HCT116 (cell line): Measurements from ENCODE around the gene ZSCAN25. TPM values are rescaled to one million over a fixed set of nuclear protein-coding genes. Genes with fewer than 3 reads are reported as not detected.

Experiments
- ATAC-seq: fragments of 200-7000 bp; cut with Tn5 transposase; 2 replicates; pipeline ENCODE4 v1.9.1; 2020; ENCODE audit warnings: mild to moderate bottlenecking, moderate library complexity
- BruUV-seq: library from RNA; stranded (reverse); fragments of 400-500 nt; replicated peaks from 2 replicates; lab custom pipeline; 2021; lab: Mats Ljungman, UMichigan
- CTCF ChIA-PET: fragments of 300-600 bp; sonication (Branson Sonifier 250); formaldehyde crosslinking; loops from one replicate; lab custom pipeline; 2021; ENCODE audit warnings: antibody characterized with exemption; lab: Charles Lee
- POLR2A ChIA-PET: fragments of 300-600, 350-600 bp; sonication (Branson Sonifier 250); formaldehyde crosslinking; loops from one replicate; lab custom pipeline; 2021; ENCODE audit warnings: antibody characterized with exemption; lab: Charles Lee
- RAD21 ChIA-PET, 2 experiments: fragments of 300-600 bp; sonication (Branson Sonifier 250); formaldehyde crosslinking; loops; one replicate each; lab custom pipeline; 2023; ENCODE audit warnings: low total read pairs in 2 of 2; ENCODE audit not compliant: uncharacterized antibody in 2 of 2, unreplicated experiment in 2 of 2, low non-redundant PET in 1 of 2; lab: Charles Lee
- DNase-seq: peaks from one replicate; pipeline ENCODE4 v3.0.0-alpha.2; 2010; ENCODE audit warnings: low read depth, low spot score
- H2AFZ ChIP-seq: fragments of 200-600 bp; shearing (Covaris generic), sonication (generic); 2 replicates; pipeline ENCODE4 v1.6.1; 2017; ENCODE audit warnings: low read depth, mixed run types, mixed read lengths, antibody characterized with exemption, low read length; ENCODE audit not compliant: poor library complexity, severe bottlenecking
- H3K27ac ChIP-seq: 2 replicates; pipeline ENCODE4 v1.5.1; 2012; ENCODE audit warnings: low read depth, low read length
- H3K27me3 ChIP-seq: fragments of 200-600 bp; sonication (generic); 2 replicates; pipeline ENCODE4 v1.6.1; 2016; ENCODE audit warnings: mixed run types, low read length, mixed read lengths; ENCODE audit not compliant: insufficient read depth
- H3K36me3 ChIP-seq, 2 experiments: fragments of 200-500 bp in 1 of 2; fragments of 200-600 bp in 1 of 2; sonication (Bioruptor generic) in 1 of 2; sonication (generic) in 1 of 2; 2 replicates each; pipeline versions ENCODE4 v1.5.1 to v1.6.1; 2014 to 2016; ENCODE audit warnings: low read length in 2 of 2, inconsistent platforms in 1 of 2, mixed read lengths in 1 of 2, mixed run types in 1 of 2; ENCODE audit not compliant: insufficient read depth in 2 of 2, control insufficient read depth in 1 of 2
- H3K4me1 ChIP-seq, 2 experiments: fragments of 200-600 bp in 1 of 2; sonication (generic) in 1 of 2; 2 replicates each; pipeline versions ENCODE4 v1.5.1 to v1.6.1; 2012 to 2017; ENCODE audit warnings: low read length in 2 of 2, inconsistent platforms in 1 of 2, mild to moderate bottlenecking in 1 of 2, mixed read lengths in 1 of 2, mixed run types in 1 of 2, moderate library complexity in 1 of 2; ENCODE audit not compliant: insufficient read depth in 2 of 2, control insufficient read depth in 1 of 2
- H3K4me2 ChIP-seq: fragments of 200-600 bp; sonication (generic); 2 replicates; pipeline ENCODE4 v1.6.1; 2017; ENCODE audit warnings: mixed run types, low read length, mixed read lengths
- H3K4me3 ChIP-seq, 2 experiments: fragments of 200-600 bp in 1 of 2; sonication (generic) in 1 of 2; replicated peaks in 1 of 2; 2 replicates each; pipeline ENCODE4 v1.5.1; 2011 to 2016; ENCODE audit warnings: low read length in 2 of 2, control low read depth in 1 of 2, low read depth in 1 of 2, mild to moderate bottlenecking in 1 of 2, mixed read lengths in 1 of 2, mixed run types in 1 of 2
- H3K79me2 ChIP-seq: fragments of 200-600 bp; sonication (generic); 2 replicates; pipeline ENCODE4 v1.6.1; 2017; ENCODE audit warnings: mild to moderate bottlenecking, mixed run types, low read length, moderate library complexity, mixed read lengths; ENCODE audit not compliant: insufficient read depth
- H3K9ac ChIP-seq: fragments of 200-600 bp; sonication (generic); 2 replicates; pipeline ENCODE4 v1.6.1; 2016; ENCODE audit warnings: low read length, mixed read lengths
- H3K9me2 ChIP-seq: fragments of 200-600 bp; sonication (generic), shearing (Covaris generic); 2 replicates; pipeline ENCODE4 v1.6.1; 2017; ENCODE audit warnings: mixed run types, mild to moderate bottlenecking, moderate library complexity; ENCODE audit not compliant: insufficient read depth
- H3K9me3 ChIP-seq, 2 experiments: fragments of 200-500 bp in 1 of 2; fragments of 200-600 bp in 1 of 2; sonication (Bioruptor generic) in 1 of 2; sonication (generic) in 1 of 2; 2 replicates each; pipeline ENCODE4 v1.6.1; 2014 to 2017; ENCODE audit warnings: low read length in 2 of 2, mixed read lengths in 2 of 2, inconsistent platforms in 1 of 2, low read depth in 1 of 2, mild to moderate bottlenecking in 1 of 2, mixed run types in 1 of 2, moderate library complexity in 1 of 2; ENCODE audit not compliant: control insufficient read depth in 1 of 2, insufficient read depth in 1 of 2
- H4K20me1 ChIP-seq: fragments of 200-600 bp; sonication (generic), shearing (Covaris generic); 2 replicates; pipeline ENCODE4 v1.6.1; 2017; ENCODE audit warnings: mixed run types, mild to moderate bottlenecking, moderate library complexity; ENCODE audit not compliant: insufficient read depth
- ATF3 ChIP-seq: IDR thresholded peaks from 2 replicates; pipeline ENCODE4 v1.6.1; 2012
- CBX3 ChIP-seq: IDR thresholded peaks from 2 replicates; pipeline ENCODE4 v1.6.1; 2012; ENCODE audit warnings: low read depth
- ELF1 ChIP-seq: IDR thresholded peaks from 2 replicates; pipeline ENCODE4 v1.6.1; 2012; ENCODE audit warnings: low read depth, borderline replicate concordance
- FOSL1 ChIP-seq: IDR thresholded peaks from 2 replicates; pipeline ENCODE4 v1.6.1; 2012; ENCODE audit warnings: low read depth
- POLR2A ChIP-seq: IDR thresholded peaks from 2 replicates; pipeline ENCODE4 v1.7.0; 2011; ENCODE audit warnings: borderline replicate concordance; ENCODE audit not compliant: insufficient read depth, insufficient read length; ENCODE audit errors: extremely low read depth
- POLR2AphosphoS5 ChIP-seq: IDR thresholded peaks from 2 replicates; pipeline ENCODE4 v1.6.1; 2011; ENCODE audit warnings: mild to moderate bottlenecking, low read depth, low read length, moderate library complexity
- SP1 ChIP-seq: IDR thresholded peaks from 2 replicates; pipeline ENCODE4 v1.6.1; 2012; ENCODE audit warnings: low read depth
- SRF ChIP-seq: IDR thresholded peaks from 2 replicates; pipeline ENCODE4 v1.6.1; 2012; ENCODE audit warnings: low read depth
- TCF7L2 ChIP-seq: IDR thresholded peaks from 2 replicates; pipeline ENCODE4 v1.7.0; 2011; ENCODE audit warnings: borderline replicate concordance, inconsistent platforms; ENCODE audit not compliant: insufficient read depth, insufficient read length; ENCODE audit errors: extremely low read depth
- ZBTB33 ChIP-seq: IDR thresholded peaks from 2 replicates; pipeline ENCODE4 v1.6.1; 2011; ENCODE audit warnings: mild to moderate bottlenecking, low read length, moderate library complexity; ENCODE audit not compliant: insufficient replicate concordance; ENCODE audit errors: extremely low read depth
- ZFX ChIP-seq: fragments of 450-650 bp; IDR thresholded peaks from 2 replicates; pipeline ENCODE4 v1.6.1; 2017
- intact Hi-C: fragments of 100-400 bp; cut with micrococcal nuclease; formaldehyde crosslinking; loops from 2 replicates; pipeline ENCODE4 v1.10.0; 2022
- total RNA-seq: library from RNA; stranded (reverse); gene quantifications from one replicate; pipeline ENCODE4 v1.2.1, GENCODE V29; 2021; ENCODE audit not compliant: unreplicated experiment
- TF ChIP-seq, protein P1 (sequence below), 3 experiments: fragments of 200-600 bp in 1 of 3; sonication (generic) in 1 of 3; IDR thresholded peaks in 2 of 3; conservative IDR thresholded peaks in 1 of 3; 2 replicates each; pipeline ENCODE4 v1.5.1; 2012 to 2017; ENCODE audit warnings: low read depth in 2 of 3, low read length in 2 of 3, antibody characterized with exemption in 1 of 3, borderline replicate concordance in 1 of 3, control low read depth in 1 of 3, mild to moderate bottlenecking in 1 of 3, mixed read lengths in 1 of 3, mixed run types in 1 of 3, moderate library complexity in 1 of 3; ENCODE audit not compliant: insufficient read depth in 1 of 3
- TF ChIP-seq, protein P2 (sequence below): IDR thresholded peaks from 2 replicates; pipeline ENCODE4 v1.6.1; 2012

The ZSCAN25 gene
- total RNA-seq, 1 experiment from 2014 or later, result 14.0 TPM

DNA sequence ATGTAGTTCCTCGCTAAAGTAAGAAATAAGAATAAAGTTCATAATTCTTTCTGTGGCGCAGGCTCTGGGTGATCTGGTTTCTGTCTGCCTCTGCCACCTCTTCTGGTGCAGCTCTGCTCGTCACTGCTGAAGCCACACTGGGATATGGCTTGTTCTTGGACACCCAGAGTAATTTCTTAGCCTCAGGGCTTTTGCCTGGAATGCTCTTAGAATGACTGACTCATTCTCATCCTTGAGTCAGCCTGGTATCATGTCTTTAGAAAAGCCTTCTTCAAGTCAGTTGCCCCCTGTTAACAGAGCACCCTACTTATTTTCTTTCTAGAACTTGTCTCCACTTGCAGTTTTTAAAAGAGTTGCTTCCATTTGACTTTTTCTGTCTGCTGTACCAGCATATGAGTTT lies 2.0 kb downstream of the ZSCAN25 start:
- Histone ChIP-seq H3K9ac (no peak overlapping the region), H3K27ac (no peak overlapping the region), H3K9me2 (no peaks in the 10 kb centered on the region), H3K27me3 (no peaks in the 10 kb centered on the region), H2AFZ (no peak overlapping the region), H3K36me3 (peaks cover 32 to 35% of the 10 kb centered on the region in 2 experiments; a peak in 3 of 4 replicates), H3K4me2 (peak overlapping the region; percentile 92), H3K4me1 (peaks cover 9 to 24% of the 10 kb centered on the region in 2 experiments), H3K4me3 (no peak overlapping the region), H3K9me3 (no peaks in the 10 kb centered on the region), H3K79me2 (peaks cover 42% of the 10 kb centered on the region), H4K20me1 (no peaks in the 10 kb centered on the region)
- BruUV-seq, result no TSS peak
- ATAC-seq (no peak), DNase-seq (no peak)
- ChIA-PET RAD21 (no interaction called here), CTCF (no interaction called here), POLR2A (no interaction called here)
- TF ChIP-seq CBX3, result no peak
- no peak for TF ChIP-seq POLR2AphosphoS5
- TF ChIP-seq FOSL1, result no peak
- TF ChIP-seq ATF3, result no peak
- no peak for TF ChIP-seq SRF
- no peak for TF ChIP-seq ZFX
- no peak for TF ChIP-seq ZBTB33
- TF ChIP-seq POLR2A, result no peak
- TF ChIP-seq, protein P1, sequence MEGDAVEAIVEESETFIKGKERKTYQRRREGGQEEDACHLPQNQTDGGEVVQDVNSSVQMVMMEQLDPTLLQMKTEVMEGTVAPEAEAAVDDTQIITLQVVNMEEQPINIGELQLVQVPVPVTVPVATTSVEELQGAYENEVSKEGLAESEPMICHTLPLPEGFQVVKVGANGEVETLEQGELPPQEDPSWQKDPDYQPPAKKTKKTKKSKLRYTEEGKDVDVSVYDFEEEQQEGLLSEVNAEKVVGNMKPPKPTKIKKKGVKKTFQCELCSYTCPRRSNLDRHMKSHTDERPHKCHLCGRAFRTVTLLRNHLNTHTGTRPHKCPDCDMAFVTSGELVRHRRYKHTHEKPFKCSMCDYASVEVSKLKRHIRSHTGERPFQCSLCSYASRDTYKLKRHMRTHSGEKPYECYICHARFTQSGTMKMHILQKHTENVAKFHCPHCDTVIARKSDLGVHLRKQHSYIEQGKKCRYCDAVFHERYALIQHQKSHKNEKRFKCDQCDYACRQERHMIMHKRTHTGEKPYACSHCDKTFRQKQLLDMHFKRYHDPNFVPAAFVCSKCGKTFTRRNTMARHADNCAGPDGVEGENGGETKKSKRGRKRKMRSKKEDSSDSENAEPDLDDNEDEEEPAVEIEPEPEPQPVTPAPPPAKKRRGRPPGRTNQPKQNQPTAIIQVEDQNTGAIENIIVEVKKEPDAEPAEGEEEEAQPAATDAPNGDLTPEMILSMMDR (IDR thresholded peaks at IDR 0.05 in 2 of 3, conservative IDR thresholded peaks at IDR 0.05 in 1 of 3; ENCODE audit: borderline replicate concordance in 1 of 3, insufficient read depth in 1 of 3, low read depth in 2 of 3, low read length in 2 of 3), result no peak
- TF ChIP-seq, protein P2, sequence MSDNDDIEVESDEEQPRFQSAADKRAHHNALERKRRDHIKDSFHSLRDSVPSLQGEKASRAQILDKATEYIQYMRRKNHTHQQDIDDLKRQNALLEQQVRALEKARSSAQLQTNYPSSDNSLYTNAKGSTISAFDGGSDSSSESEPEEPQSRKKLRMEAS, result no peak
- no peak for TF ChIP-seq SP1
- no peak for TF ChIP-seq TCF7L2
- no peak for TF ChIP-seq ELF1
- intact Hi-C loops, result loop anchor here (5.0 to 10.0 kb wide), 3 partner anchors 61 to 116 kb away; partner anchors contain the start of genes ZKSCAN5, ZNF394 and ZNF655
